ENCODE measurements around the gene NDUFV2.

Gene NDUFV2

DNA sequence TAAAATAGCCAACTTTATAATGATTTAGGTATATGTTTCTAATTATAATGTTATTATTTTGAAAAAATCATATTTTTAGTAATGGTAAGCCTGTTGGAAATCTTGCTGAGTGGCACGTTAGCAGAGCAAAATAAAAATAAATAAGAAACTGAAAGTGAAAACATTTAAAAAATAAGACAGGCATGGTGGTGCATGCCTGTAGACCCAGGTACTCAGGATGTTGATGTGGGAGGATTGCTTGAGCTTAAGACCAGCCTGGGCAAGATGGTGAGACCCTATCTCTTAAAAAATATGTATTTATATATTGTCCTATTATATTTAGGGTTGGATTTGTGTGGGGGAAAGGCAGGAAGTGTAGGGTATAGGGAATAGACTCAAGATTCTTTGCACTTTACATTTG is 18.3 kb downstream of the NDUFV2 start:
- no peak for DNase-seq (ENCODE audit: low spot score)

DNA sequence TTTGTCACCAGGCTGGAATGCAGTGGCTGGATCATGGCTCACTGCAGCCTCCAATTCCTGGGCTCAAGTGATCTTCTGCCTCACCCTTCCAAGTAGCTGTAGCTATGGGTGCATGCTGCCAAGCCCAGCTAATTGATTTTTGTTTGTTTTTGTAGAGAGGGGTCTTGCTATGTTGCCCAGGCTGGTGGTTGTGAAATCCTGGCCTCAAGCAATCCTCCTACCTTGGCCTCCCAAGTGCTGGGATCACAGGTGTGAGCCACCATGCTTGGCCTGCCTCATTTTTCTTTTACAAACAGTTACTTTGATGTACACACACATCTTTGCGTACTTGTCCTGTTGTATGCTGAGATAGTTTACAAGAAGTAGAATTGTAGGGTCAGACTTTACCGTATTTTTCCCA is 21.0 kb downstream of the NDUFV2 start:
- DNase-seq (ENCODE audit: low spot score), result no peak

DNA sequence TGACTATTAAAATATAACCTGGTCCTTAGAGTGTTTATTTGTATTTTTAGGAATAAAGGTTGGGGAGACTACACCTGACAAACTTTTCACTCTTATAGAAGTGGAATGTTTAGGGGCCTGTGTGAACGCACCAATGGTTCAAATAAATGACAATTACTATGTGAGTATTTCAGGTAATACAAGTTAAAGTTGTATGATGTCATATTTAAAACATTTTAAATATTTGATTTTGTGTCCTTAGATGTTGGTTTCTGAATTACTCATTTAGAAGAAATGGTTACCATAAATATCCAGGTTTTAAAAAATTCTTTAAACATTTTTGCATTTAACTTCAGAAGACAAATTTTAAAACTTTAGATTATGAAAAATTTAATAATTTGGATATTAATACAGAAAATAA is 22.3 kb downstream of the NDUFV2 start:
- no peak for DNase-seq (ENCODE audit: low spot score)

DNA sequence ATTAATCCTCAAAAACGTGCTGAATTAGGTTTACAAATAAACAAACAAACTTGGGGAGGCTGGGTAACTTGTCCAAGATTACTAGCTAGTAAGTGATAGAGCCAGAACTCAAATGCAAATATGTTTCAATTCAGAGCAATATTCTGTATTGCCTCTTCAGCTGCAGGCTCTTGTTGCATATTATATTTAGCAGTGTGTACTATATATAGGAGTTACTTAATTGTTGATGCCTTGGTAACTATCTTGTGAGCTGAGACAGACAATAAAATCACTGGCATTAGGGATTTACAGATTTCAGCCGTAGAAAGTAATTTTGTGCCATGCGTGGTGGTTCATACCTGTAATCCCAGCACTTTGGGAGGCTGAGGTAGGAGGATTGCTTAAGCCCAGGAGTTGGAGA is 23.8 kb downstream of the NDUFV2 start:
- DNase-seq (ENCODE audit: low spot score), result no peak

DNA sequence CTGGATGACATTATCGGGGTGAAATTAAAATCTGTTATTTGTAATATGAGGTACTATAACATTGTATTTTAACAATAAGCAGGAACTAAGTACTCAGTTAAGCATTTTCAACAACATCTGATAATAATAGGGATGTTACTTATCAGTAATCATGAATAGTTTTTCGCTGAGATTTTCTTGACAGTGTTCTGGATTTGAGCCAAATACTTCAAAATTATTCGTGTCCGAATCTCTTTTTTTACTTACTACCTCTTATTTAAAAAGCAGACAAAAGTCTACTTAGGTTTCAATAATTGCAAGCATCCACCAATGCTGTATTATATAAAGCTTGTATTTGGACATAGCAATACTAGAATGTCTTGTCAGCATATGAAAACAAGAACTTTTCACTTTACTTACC is 27.7 kb downstream of the NDUFV2 start:
- no peak for DNase-seq (ENCODE audit: low spot score)

DNA sequence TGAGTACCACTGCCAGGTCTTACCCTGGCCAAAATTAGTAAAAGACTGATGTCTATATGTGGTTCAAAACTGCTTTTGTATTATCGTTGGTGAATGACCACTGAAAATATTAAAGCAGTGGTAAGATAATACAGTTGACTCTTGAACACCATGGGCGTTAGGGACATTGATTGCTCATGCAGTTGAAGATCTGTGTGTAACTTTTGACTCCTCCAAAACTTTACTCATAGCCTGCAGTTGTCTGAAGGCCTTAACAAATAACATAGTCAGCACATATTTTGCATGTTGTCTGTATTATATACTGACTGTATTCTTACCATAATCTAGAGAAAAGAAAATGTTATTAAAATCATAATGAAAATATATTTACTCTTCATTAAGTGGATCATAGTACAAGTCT is 28.3 kb downstream of the NDUFV2 start:
- DNase-seq (ENCODE audit: low spot score), result no peak

DNA sequence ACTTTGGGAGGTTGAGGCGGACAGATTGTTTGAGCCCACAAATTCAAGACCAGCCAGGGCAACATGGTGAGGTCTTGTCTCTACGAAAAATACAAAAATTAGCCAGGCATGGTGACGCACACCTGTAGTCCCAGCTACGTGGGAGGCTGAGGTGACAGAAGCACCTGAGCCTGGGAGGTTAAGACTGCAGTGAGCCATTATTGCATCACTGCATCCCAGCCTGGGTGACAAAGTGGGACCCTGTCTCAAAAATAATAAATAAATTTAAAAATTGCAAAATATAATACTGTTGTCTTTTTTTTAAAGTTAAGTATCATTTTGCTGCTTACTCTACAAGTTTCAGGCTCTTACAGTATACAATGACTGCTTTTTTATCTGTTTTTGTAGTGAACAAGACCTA is 30.1 kb downstream of the NDUFV2 start:
- DNase-seq (ENCODE audit: low spot score), result no peak

DNA sequence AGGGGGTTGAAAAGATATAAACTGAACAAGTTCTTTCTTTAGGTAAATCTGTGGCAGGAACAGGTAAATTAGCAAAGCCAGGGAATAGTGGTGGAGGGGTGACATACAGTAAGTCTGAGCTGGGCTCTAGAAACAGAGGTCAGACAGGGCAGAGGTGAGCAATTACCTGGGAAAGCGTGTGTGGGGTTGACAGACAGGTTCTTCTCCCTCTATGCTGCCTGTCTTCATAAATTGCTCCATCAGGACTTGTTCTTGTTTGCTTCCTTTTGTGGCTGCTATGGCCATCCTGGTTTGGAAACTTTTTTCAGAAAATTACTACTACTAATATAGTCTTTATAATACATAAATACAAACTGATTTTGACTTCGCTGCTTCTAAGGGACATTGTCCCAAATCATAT is 30.7 kb downstream of the NDUFV2 start:
- no peak for DNase-seq (ENCODE audit: low spot score)

DNA sequence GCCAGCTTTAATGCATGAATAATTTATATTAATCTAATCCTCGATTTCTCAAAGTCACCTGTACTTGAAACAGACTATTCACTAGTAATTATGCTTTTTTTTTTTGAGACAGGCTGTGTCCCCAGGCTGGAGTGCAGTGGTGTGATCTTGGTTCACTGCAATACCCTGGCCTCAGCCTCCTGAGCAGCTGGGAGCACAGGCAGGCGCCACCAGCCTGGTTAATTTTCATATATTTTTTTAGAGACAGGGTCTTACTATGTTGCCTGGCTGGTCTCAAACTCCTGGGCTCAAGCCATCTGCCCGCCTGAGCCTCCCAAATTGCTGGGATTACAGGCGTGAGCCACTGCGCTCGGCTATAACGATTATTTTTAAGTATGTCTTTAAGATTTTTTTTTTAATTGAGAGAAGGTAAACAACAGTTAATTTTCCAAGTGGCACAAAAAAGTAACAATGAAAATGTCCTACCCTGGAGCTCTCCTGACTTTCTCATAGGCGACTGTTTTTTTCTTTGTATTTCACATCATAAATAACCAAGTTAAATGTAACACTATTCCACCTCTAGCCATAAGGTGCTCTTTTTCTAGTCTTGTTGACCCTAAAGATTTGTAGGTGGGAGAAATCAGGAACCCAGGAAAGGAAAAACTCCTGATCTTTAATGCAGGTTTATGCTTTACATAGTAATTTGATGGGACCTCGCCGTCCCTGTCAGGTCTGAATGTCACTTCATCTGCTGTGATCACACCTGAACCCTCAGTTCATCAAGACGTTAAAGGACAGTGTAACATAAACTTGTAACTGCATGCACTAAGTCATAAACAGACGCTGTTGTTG is 32.8 kb downstream of the NDUFV2 start:
- DNase-seq (ENCODE audit: low spot score), result no peak

DNA sequence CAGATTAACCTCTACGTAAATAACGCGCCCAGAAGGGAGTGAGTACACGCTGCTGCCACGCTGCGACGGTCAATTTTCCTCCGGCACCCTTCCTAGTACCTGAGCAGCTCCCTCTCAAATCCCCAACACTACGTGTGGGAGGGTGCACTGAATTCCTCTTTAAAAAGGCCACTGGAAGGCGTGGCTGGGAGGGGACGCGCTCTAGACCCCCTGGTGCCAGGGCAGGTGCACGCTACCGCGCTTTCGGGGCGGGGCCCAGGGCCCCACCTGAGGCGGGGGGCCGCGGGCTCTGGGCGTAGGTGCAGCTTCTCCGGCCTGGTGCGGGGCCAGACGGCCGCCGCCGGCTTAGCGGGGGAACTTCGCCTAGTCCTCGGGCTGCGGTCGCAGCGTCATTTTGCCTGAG is 33.4 kb downstream of the NDUFV2 start:
- DNase-seq (ENCODE audit: low spot score), result peak; percentile 50

DNA sequence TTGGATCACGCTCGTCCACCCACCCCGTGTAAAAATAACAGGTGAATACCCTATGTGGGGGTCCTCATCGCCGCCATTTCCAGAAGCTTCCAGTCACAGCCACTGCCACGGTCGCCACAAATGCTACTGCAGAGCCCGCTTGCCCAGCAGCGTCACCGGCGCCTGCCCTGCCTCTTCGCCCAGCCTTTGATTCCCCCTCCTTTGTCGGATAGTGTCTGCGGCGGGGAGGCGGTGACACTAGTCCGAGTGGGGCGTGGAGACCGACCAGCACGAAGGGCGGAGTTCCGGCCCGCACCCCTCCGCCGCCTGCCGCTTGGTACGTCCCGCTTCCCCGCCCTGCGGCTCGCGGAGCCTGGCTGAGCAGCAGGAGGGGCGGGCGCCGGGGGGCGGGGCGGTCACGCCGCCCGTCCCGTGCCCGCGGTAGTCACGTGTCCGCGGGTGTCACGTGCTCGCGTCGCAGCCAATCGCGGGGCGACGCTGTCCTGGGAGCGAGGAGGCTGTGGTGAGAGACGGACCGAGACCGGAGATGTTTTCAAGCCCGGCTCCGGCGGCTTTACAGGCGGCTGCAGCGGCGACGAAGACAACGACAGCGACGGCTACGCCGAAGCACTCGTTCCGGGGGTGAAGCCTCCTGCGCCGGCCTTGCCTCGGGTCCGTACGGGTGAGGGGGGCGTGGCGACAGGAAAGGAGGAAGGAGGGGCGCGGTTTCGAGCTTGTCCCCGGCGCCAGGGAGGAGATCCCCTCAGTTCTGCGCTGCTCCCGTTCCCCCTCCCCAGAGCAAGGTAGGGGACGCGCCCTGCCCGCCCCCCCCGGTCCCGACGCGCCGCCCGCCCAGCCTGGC is 34.0 kb downstream of the NDUFV2 start, which contains the start of gene ANKRD12:
ANKRD12 (plus strand) TSS at position 467 of the 841 bp plus-strand sequence. CDS start 45,652 bp downstream, outside the sequence.
- DNase-seq (ENCODE audit: low spot score), result peak; percentile 98

DNA sequence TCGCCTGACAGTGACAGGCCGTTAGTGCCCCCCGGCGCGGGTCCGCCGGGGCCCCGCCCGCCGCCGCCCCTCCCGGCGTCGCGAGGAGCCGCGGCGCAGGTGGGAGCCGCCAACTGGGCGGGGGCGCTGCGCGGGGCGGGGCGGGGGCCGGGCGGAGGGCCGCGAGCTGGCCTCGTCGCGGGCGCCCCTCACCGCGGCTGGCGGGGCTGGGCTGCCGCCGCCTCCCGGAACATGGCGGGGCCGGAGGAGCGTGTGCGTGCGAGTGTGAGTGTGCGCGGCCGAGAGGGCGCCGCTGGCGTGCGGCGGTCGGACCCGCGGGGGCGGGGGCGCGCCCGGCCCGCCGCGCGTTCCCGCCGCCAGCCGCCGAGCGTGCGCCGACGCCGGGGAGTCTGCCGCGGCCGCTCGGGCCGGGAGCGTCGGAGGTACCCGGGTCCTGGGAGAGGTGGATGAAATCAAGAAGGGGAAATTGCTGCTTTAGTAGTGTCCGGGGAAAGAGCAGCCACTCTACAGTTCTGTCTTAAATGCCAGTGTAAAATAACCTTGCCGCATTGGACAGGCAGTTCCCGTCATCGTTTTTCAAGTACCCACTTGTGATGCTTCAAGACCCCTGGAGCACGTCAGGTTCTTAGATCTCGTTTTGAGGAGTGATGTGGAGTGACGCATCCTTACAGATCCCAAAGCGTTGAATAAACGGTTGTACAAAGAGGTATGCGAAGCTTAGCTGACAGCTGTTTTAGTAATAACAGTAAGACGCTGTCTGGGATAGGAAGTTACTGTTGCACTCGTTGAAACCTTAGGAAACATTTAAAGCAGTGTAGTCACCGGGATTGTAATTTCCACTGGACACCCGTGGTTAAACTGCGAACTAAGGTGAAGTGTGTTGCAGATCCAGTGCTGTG is 34.9 kb downstream of the NDUFV2 start:
- DNase-seq (ENCODE audit: low spot score), result peak; percentile 64

DNA sequence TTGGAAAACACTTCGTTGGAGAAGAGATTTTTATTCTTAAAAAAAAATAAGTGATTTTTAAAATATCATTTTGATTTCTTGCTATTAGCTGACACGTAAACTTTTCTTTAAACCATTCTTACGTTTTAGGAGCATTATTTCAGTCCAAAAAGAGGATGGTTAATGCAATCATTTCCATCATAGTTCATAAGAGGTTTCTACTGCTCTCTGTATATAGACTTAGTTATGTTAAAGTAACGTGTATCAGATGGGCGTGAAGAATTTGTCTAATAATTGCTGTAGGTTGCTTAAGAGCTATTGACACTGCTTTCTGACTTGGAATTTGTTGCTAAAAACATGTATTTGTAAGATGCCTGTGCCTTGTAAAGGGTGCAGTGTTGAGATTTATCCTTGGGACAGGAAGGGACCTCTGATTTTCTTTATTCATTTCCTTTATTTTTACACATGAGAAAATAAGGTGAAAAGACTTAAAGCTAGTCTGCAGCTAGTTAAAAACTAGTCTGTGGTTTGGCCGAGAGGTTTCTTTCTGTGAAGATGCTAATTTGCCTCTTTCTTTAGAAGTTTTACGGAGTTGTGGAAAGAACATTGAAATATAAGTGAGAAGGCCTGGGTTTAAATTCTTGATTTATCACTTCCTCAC is 37.0 kb downstream of the NDUFV2 start:
- no peak for DNase-seq (ENCODE audit: low spot score)

DNA sequence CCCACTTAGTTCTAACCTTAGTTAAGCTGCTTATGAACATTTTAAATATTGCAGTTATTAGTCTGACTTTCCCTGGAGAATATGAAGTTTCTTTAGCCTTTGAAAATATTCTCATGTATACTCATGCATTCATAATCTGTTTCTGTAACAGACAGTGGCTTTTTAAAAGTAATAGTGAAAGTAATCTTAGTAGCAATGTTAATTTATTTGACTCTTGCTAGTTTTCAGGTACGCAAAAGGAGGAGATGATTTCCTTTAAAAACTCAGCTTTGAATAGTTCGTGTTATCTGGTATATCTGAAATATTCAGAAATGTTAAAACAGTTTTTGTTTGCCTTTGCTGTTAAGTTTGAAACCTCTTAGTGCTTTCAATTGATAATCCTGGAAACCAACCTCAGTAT is 37.9 kb downstream of the NDUFV2 start:
- no peak for DNase-seq (ENCODE audit: low spot score)

DNA sequence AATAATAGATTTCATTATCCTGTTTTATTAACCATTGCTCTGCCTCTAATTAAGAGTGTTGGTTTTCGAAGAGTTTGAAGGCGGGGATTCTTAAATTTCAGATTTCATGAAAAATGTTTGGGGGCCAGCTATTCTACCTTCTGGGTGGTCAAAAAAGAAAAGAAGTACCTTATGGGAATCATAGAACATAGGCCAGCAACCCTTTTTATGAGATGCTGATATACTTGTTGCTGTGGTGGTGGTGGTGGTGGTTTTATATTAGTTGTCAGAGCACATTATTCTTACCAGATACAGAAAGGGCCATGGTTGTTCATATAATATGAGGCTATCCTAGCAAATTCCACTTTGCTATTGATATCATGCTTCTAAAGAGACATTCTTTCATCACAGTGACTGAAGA is 38.5 kb downstream of the NDUFV2 start:
- DNase-seq (ENCODE audit: low spot score), result no peak

DNA sequence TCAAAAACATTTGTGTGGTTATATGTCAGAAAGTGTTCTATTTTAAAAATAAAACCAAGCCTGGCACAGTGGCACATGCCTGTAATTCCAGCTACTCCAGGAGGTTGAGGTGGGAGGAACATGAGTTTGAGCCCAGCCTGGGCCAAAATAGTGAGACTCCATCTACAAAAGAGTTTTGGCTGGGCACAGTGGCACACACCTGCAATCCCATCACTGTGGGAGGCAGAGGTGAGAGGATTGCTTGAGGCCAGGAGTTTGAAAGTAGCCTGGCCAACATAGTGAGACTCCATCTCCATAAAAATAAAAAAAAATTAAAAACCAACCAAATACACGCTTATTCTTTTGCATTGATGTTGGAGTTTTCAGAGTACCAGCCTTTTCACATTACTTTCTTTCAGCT is 43.7 kb downstream of the NDUFV2 start:
- no peak for DNase-seq (ENCODE audit: low spot score)

DNA sequence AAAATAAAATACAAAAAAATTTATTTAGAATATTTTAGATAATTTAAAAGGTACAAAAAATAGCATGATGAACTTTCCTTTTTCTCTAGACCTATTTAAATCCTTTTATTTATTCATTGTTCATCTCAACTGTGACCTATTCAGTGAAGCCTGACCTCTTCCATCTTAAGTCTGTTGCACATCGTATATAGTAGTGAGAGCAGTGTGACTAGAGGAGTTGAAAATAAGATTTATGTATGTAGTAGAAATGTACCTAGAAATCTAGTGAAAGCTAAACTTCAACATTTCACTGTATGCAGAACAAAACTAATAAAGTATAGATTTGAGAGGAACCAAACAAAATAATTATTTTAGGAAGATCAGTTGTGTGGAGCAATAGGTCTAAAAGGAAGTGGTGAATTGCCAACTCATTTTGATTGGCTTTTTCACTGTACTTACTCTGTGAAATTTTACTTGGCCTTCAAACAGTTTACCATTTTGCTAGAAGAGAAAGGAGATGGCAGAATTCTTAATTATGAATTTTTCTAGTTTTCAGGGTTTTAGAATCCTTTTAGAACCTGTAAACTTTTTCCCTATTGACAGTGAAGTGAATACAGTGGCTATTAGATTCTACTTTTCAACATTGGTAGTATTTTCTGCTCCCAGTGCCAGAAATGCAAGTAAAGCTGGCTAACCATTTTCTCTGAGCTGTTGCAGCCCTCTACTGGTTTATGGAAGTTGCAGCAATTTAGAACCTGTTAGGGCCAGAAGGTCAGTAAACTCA is 45.1 kb downstream of the NDUFV2 start:
- peak; percentile 81 for DNase-seq (ENCODE audit: low spot score)

DNA sequence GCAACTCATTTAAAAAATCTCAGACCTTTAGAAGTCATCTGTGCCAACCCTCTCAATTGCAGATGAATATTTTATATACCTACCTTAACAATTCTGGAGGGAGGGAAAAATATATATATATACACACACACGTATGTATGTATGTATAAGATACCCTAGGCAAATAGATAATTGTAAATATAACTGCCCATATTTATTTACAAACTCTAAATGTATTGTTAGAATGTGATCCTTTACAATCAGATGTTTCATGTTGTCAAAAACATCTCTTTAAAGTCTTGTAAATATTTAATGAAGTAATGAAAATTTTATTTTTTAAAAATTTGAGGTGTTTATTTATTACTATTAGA is 45.7 kb downstream of the NDUFV2 start:
- DNase-seq (ENCODE audit: low spot score), result no peak

DNA sequence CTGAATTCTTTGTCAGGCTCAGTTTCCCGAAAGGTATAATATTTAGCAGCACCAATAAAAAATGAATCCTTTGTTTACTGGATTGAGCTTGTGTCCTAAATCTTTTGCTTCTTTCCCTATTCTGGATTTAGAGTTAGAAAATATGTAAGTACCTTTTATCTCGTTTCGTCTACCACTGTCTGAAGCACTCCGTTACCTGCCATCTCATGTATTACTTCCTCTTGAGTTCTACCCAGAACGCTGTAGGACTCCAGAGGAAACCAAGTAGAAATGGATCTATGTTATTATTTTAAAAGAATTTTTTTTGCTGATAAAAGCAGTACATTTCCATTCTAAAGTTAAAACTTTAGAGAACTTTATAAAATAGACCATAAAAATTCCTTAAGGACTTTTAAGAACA is 47.6 kb downstream of the NDUFV2 start:
- no peak for DNase-seq (ENCODE audit: low spot score)

DNA sequence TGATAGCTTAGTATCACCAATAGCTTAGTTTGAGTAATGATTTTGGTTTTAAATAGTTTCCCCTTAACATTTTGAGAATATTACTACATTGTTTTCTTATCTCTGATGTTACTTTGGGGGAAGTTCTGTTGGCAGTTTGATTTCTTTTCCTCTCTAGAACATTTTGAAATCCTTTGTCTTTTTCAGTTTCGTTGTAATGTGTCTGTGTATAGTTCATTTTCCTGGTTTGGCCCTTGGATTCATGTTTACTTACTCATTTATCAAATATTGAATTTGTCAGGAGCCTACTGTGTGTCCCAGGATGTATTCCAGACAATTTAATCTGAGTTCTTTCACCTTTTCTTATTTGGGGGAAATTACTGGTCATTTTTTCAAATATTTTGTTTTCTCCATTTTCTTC is 50.8 kb downstream of the NDUFV2 start:
- DNase-seq (ENCODE audit: low spot score), result no peak
